B cell (primary cell): ENCODE measurements around the gene NCAM1. TPM values are rescaled to one million over a fixed set of nuclear protein-coding genes. Genes with fewer than 3 reads are reported as not detected.

ENCODE experiments used
- ATAC-seq: fragments of 200-7000 bp; cut with Tn5 transposase; one replicate; pipeline ENCODE4 v1.10.0; 2021; ENCODE audit warnings: low read depth, mild to moderate bottlenecking, moderate number of reproducible peaks, moderate library complexity
- CTCF ChIA-PET: fragments of 350-600 bp; sonication (Branson Sonifier 250); formaldehyde crosslinking; loops from one replicate; lab custom pipeline; 2021; ENCODE audit warnings: antibody characterized with exemption, inconsistent platforms; lab: Charles Lee
- POLR2A ChIA-PET: fragments of 350-600 bp; sonication (Branson Sonifier 250); formaldehyde crosslinking; loops from one replicate; lab custom pipeline; 2021; ENCODE audit warnings: antibody characterized with exemption; lab: Charles Lee
- DNase-seq: peaks from one replicate; pipeline ENCODE4 v3.0.0; 2013
- H2AFZ ChIP-seq: 2 replicates; pipeline ENCODE4 v1.6.1; 2012; ENCODE audit warnings: mild to moderate bottlenecking, low read depth, low read length; ENCODE audit not compliant: insufficient read depth, poor library complexity, severe bottlenecking
- H3K27ac ChIP-seq, 2 donors: 1 replicate in 1 of 2; 2 replicates in 1 of 2; pipeline ENCODE4 v1.5.1; 2012 to 2013; ENCODE audit warnings: low read length in 2 of 2, mild to moderate bottlenecking in 2 of 2, moderate library complexity in 1 of 2
- H3K27me3 ChIP-seq, 4 experiments: fragments of 200-600 bp in 1 of 4; sonication (generic) in 1 of 4; replicated peaks in 1 of 4; 1 replicate in 2 of 4; 2 replicates in 2 of 4; pipeline versions ENCODE4 v1.6.1 to v1.7.0; 2013 to 2016; ENCODE audit warnings: low read length in 3 of 4, mild to moderate bottlenecking in 2 of 4, mixed read lengths in 1 of 4, moderate library complexity in 1 of 4; ENCODE audit not compliant: insufficient read depth in 4 of 4, control insufficient read depth in 3 of 4; ENCODE audit errors: control extremely low read depth in 1 of 4
- H3K36me3 ChIP-seq, 2 experiments: replicated peaks in 1 of 2; 1 replicate in 1 of 2; 2 replicates in 1 of 2; pipeline versions ENCODE4 v1.6.1 to v1.7.1; 2013; ENCODE audit warnings: low read length in 1 of 2; ENCODE audit not compliant: insufficient read depth in 2 of 2, control insufficient read depth in 1 of 2; ENCODE audit errors: control extremely low read depth in 1 of 2, extremely low read depth in 1 of 2
- H3K4me1 ChIP-seq, 2 donors: fragments of 200-600 bp in 1 of 2; sonication (generic) in 1 of 2; 1 replicate in 1 of 2; 2 replicates in 1 of 2; pipeline versions ENCODE4 v1.5.1 to v1.6.1; 2013 to 2017; ENCODE audit warnings: low read length in 2 of 2; ENCODE audit not compliant: control insufficient read depth in 2 of 2, insufficient read depth in 2 of 2
- H3K4me2 ChIP-seq: replicated peaks from 2 replicates; pipeline ENCODE3; 2012; ENCODE audit warnings: mild to moderate bottlenecking, low read depth, low read length; ENCODE audit not compliant: poor library complexity, severe bottlenecking
- H3K4me3 ChIP-seq, 5 experiments: fragments of 200-600 bp in 1 of 5; sonication (generic) in 1 of 5; 1 replicate in 3 of 5; 2 replicates in 2 of 5; pipeline versions ENCODE4 v1.5.1 to v1.7.0; 2011 to 2016; ENCODE audit warnings: low read length in 4 of 5, mild to moderate bottlenecking in 4 of 5, low read depth in 2 of 5, control low read depth in 1 of 5, moderate library complexity in 1 of 5; ENCODE audit not compliant: insufficient read depth in 1 of 5; ENCODE audit errors: control extremely low read depth in 1 of 5, extremely low read depth in 1 of 5
- H3K79me2 ChIP-seq: fragments of 200-600 bp; sonication (generic); one replicate; pipeline ENCODE4 v1.6.0; 2016; ENCODE audit warnings: low read length; ENCODE audit not compliant: control insufficient read depth, insufficient read depth
- H3K9ac ChIP-seq: fragments of 200-600 bp; sonication (generic); 2 replicates; pipeline ENCODE4 v1.6.1; 2017; ENCODE audit warnings: mild to moderate bottlenecking, low read length, moderate library complexity
- H3K9me3 ChIP-seq, 3 donors: one replicate each; pipeline versions ENCODE4 v1.6.1 to v1.7.1; 2013; ENCODE audit warnings: low read length in 2 of 3; ENCODE audit not compliant: control insufficient read depth in 2 of 3, insufficient read depth in 1 of 3; ENCODE audit errors: control extremely low read depth in 1 of 3
- H4K20me1 ChIP-seq: 2 replicates; pipeline ENCODE4 v1.6.0; 2012; ENCODE audit warnings: mild to moderate bottlenecking, low read length; ENCODE audit not compliant: insufficient read depth, control insufficient read depth, poor library complexity, severe bottlenecking
- H3K27ac Mint-ChIP-seq: one replicate; pipeline ENCODE4 v1.8.0; 2021; ENCODE audit warnings: mixed read lengths
- H3K27me3 Mint-ChIP-seq: one replicate; pipeline ENCODE4 v1.8.0; 2021; ENCODE audit warnings: mixed read lengths
- H3K4me1 Mint-ChIP-seq: one replicate; pipeline ENCODE4 v1.8.0; 2021; ENCODE audit warnings: mixed read lengths
- H3K4me3 Mint-ChIP-seq: one replicate; pipeline ENCODE4 v1.8.0; 2021; ENCODE audit warnings: mixed read lengths
- H3K9me3 Mint-ChIP-seq: one replicate; pipeline ENCODE4 v1.8.0; 2022; ENCODE audit warnings: mixed read lengths; ENCODE audit not compliant: insufficient read depth
- EZH2 ChIP-seq: IDR thresholded peaks from 2 replicates; pipeline ENCODE4 v1.6.1; 2012; ENCODE audit warnings: borderline replicate concordance, low read depth, mild to moderate bottlenecking, moderate library complexity, low read length; ENCODE audit not compliant: insufficient read depth, poor library complexity, severe bottlenecking
- WGBS: methylation state at CpG from one replicate; pipeline ENCODE4 v1.1.5; 2013; ENCODE audit warnings: missing lambda C conversion rate; ENCODE audit not compliant: insufficient coverage; 5-methylcytosine and 5-hydroxymethylcytosine counted together
- intact Hi-C: fragments of 100-400 bp; cut with micrococcal nuclease; formaldehyde crosslinking; loops from one replicate; pipeline ENCODE4 v1.10.0; 2022
- polyA plus RNA-seq: library from polyadenylated mRNA; depleted of rRNA; stranded (reverse); fragments of >200 nt; gene quantifications from 2 replicates; pipeline ENCODE4 v1.2.3, GENCODE V29; 2012
- total RNA-seq, 2 donors: library from RNA; stranded (reverse); fragments of 120-200 nt in 1 of 2; gene quantifications; 1 replicate in 1 of 2; 2 replicates in 1 of 2; pipeline versions ENCODE4 v1.2.3 to v1.2.4, GENCODE V29; 2013 to 2022
- TF ChIP-seq, protein P1 (sequence below): fragments of 200-600 bp; IDR thresholded peaks from one replicate; pipeline ENCODE4 v1.8.0; 2022; ENCODE audit warnings: antibody characterized with exemption, mild to moderate bottlenecking

The NCAM1 gene
- total and polyA plus RNA-seq, 2 donors (not counting 1 experiment from before 2014, with no cell fraction given) = 0.37 TPM; not detected in 1

DNA sequence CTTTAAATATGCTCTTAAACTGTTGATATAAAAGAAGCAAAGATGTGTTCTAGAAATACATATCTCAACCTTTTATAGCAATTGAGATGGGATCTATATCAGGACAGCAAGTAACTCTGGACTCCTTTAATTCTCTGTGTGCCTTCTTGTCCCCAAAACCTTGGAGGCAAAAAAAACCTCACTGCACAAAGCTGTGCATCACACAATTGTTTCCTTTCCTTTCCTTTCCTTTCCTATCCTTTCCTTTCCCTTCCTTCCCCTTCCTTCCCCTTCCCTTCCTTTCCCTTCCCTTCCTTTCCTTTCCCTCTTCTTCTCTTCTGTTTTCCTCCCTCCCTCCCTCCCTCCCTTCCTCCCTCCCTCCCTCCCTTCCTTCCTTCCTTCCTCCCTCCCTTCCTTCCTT, 343.7 kb downstream of the NCAM1 start:
- TF ChIP-seq EZH2 = no peak
- TF ChIP-seq, protein P1, sequence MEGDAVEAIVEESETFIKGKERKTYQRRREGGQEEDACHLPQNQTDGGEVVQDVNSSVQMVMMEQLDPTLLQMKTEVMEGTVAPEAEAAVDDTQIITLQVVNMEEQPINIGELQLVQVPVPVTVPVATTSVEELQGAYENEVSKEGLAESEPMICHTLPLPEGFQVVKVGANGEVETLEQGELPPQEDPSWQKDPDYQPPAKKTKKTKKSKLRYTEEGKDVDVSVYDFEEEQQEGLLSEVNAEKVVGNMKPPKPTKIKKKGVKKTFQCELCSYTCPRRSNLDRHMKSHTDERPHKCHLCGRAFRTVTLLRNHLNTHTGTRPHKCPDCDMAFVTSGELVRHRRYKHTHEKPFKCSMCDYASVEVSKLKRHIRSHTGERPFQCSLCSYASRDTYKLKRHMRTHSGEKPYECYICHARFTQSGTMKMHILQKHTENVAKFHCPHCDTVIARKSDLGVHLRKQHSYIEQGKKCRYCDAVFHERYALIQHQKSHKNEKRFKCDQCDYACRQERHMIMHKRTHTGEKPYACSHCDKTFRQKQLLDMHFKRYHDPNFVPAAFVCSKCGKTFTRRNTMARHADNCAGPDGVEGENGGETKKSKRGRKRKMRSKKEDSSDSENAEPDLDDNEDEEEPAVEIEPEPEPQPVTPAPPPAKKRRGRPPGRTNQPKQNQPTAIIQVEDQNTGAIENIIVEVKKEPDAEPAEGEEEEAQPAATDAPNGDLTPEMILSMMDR = no peak
- no peak overlapping the region for H3K4me2 ChIP-seq
- peaks cover 0 to 5% of the 10 kb centered on the region in 2 donors for H3K4me1 ChIP-seq
- Mint-ChIP-seq H3K27me3 (peaks cover 12% of the 10 kb centered on the region), H3K4me1 (no peaks in the 10 kb centered on the region), H3K4me3 (no peak overlapping the region), H3K27ac (no peak overlapping the region), H3K9me3 (no peaks in the 10 kb centered on the region)
- no peak overlapping the region for H3K9ac ChIP-seq
- no peak overlapping the region for H2AFZ ChIP-seq
- no peaks in the 10 kb centered on the region for H3K79me2 ChIP-seq
- H3K27me3 ChIP-seq = peaks cover 0 to 3% (median 0%) of the 10 kb centered on the region in 4 experiments
- DNase-seq = no peak
- ChIA-PET POLR2A (no interaction called here), CTCF (interaction anchor here (0.9 to 4.8 kb wide), 7 partner anchors 10 to 957 kb away, joined by 3 to 80 read pairs (median 5); partner anchors contain the start of gene TTC12)
- H3K4me3 ChIP-seq = no peak overlapping the region
- no peaks in the 10 kb centered on the region for H4K20me1 ChIP-seq
- ATAC-seq = no peak
- H3K36me3 ChIP-seq = no peaks in the 10 kb centered on the region
- intact Hi-C loops = loop anchor here (1.0 kb wide), 2 partner anchors 491 to 957 kb away; no protein-coding TSS in a partner anchor
- H3K27ac ChIP-seq = no peak overlapping the region
- no peaks in the 10 kb centered on the region for H3K9me3 ChIP-seq

DNA sequence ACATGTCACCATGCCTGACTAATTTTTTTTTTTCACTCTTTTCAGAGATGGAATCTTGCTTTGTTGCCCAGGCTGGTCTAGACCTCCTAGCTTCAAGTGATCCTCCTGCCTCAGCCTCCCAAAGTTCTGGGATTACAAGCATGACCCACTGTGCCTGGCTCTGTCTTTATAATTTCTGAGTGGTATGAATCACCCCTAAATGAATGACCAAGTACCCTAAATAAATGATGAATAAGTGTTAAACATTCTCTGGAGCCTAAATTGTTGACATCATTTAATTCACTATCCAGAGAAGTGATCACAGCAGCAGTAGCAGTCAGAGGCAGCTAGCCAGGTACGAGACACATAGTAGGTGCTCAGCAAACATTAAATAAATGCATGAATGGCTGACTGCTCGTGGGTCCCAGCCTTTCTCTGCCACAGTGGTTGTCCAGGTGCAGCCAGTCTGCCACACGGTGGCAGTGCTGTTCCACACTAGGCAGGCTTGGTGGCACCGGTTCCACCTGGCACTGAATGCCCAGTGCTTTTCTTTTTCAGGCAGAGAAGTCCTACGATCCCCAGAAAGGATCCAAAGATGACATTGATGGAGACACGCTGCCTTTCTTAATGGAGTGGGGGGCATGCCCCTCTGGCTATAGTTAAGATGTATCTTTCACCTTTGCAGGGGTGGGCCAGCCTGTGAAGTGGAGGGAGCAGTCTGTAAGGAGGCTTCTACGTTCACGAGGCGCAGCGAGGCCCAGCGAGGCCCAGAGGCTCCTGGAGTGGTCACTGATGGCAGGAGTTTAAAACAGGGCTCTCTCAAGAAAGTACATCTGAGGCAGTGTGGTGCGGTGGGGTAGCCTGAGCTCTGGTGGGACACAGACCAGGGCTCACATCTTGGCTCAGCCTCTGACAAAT, 344.5 kb downstream of the NCAM1 start:
- Histone ChIP-seq H3K4me1 (peaks cover 0 to 5% of the 10 kb centered on the region in 2 donors), H3K4me3 (no peak overlapping the region), H3K4me2 (no peak overlapping the region), H3K79me2 (no peaks in the 10 kb centered on the region), H3K27ac (no peak overlapping the region), H2AFZ (no peak overlapping the region), H3K27me3 (peaks cover 0 to 3% (median 0%) of the 10 kb centered on the region in 4 experiments), H3K9ac (no peak overlapping the region), H3K36me3 (no peaks in the 10 kb centered on the region), H4K20me1 (no peaks in the 10 kb centered on the region), H3K9me3 (no peaks in the 10 kb centered on the region)
- ATAC-seq (peak; percentile 82), DNase-seq (peak; percentile 78)
- no peak for TF ChIP-seq EZH2
- TF ChIP-seq, protein P1 = peak; percentile 98
- ChIA-PET CTCF (interaction anchor here (0.7 to 4.8 kb wide), 13 partner anchors 9 to 956 kb away, joined by 3 to 80 read pairs (median 4); partner anchors contain the start of gene TTC12), POLR2A (no interaction called here)
- H3K27me3 Mint-ChIP-seq = peaks cover 7% of the 10 kb centered on the region
- intact Hi-C loops = loop anchor here (1.0 kb wide), 2 partner anchors 491 to 957 kb away; no protein-coding TSS in a partner anchor
- H3K9me3 Mint-ChIP-seq = no peaks in the 10 kb centered on the region
- H3K4me1 Mint-ChIP-seq = no peaks in the 10 kb centered on the region
- WGBS = 45% methylated on average over 11 of the region's 12 CpGs
- no peak overlapping the region for H3K4me3 Mint-ChIP-seq
- no peak overlapping the region for H3K27ac Mint-ChIP-seq
